ENCODE results near the gene TPCN2. TPM values are rescaled to one million over a fixed set of nuclear protein-coding genes. Genes with fewer than 3 reads are reported as not detected.

The TPCN2 gene
- total and polyA plus RNA-seq, 11 donors = 4.1 to 17.6 (median 7.5) TPM

GRCh38 chr11:69022260-69022659, 26.5 kb upstream of the TPCN2 start:
- no peak overlapping the region for H3K27ac ChIP-seq
- H3K36me3 ChIP-seq = no peaks in the 10 kb centered on the region
- no peak overlapping the region for H3K4me3 ChIP-seq
- H3K27me3 ChIP-seq = no peaks in the 10 kb centered on the region
- H3K9me3 ChIP-seq = no peaks in the 10 kb centered on the region
- DNase-seq (peak in 1 of 5 donors; percentile 37), ATAC-seq (peak in 1 of 4 donors; percentile 66)
- intact Hi-C loops (cut with DNase I) = no loop called here
- peaks cover 0 to 4% (median 0%) of the 10 kb centered on the region in 12 donors for H3K4me1 ChIP-seq
- 60 to 78% (median 76%) methylated on average over 10 of the region's 10 CpGs for WGBS, 4 donors
- TF ChIP-seq CTCF (IDR thresholded peaks at IDR 0.05) = no peak
- no peak for TF ChIP-seq POLR2A (IDR thresholded peaks at IDR 0.05)

- WGBS, 4 donors = 88 to 97% (median 94%) methylated on average over 6 of the region's 6 CpGs
- Histone ChIP-seq H3K4me1 (peaks cover 0 to 4% (median 0%) of the 10 kb centered on the region in 12 donors), H3K27me3 (no peaks in the 10 kb centered on the region), H3K9me3 (no peaks in the 10 kb centered on the region), H3K36me3 (no peaks in the 10 kb centered on the region), H3K4me3 (no peak overlapping the region), H3K27ac (no peak overlapping the region)
- no peak for ATAC-seq
- DNase-seq = no peak
- intact Hi-C loops (cut with DNase I) = no loop called here
- no peak for TF ChIP-seq CTCF (IDR thresholded peaks at IDR 0.05)
- TF ChIP-seq POLR2A (IDR thresholded peaks at IDR 0.05) = no peak
Observed at GRCh38 chr11:69024509-69024908, 24.2 kb upstream of the TPCN2 start.

GRCh38 chr11:69027704-69028372, 20.9 kb upstream of the TPCN2 start:
- DNase-seq = no peak
- no peaks in the 10 kb centered on the region for H3K4me1 ChIP-seq
- H3K27me3 ChIP-seq = no peaks in the 10 kb centered on the region
- intact Hi-C loops (cut with DNase I) = no loop called here
- H3K9me3 ChIP-seq = no peaks in the 10 kb centered on the region
- no peak for ATAC-seq
- no peaks in the 10 kb centered on the region for H3K36me3 ChIP-seq
- no peak overlapping the region for H3K27ac ChIP-seq
- H3K4me3 ChIP-seq = no peak overlapping the region
- 68 to 74% (median 68%) methylated on average over 9 of the region's 9 CpGs for WGBS, 4 donors
- TF ChIP-seq POLR2A (IDR thresholded peaks at IDR 0.05) (no peak), CTCF (IDR thresholded peaks at IDR 0.05) (no peak)

- Histone ChIP-seq H3K4me1 (peaks cover 0 to 2% (median 0%) of the 10 kb centered on the region in 12 donors), H3K27me3 (no peaks in the 10 kb centered on the region), H3K9me3 (no peaks in the 10 kb centered on the region), H3K27ac (no peak overlapping the region), H3K4me3 (no peak overlapping the region), H3K36me3 (no peaks in the 10 kb centered on the region)
- intact Hi-C loops (cut with DNase I) = no loop called here
- 73 to 81% (median 78%) methylated on average over 6 of the region's 6 CpGs for WGBS, 4 donors
- no peak for DNase-seq
- ATAC-seq = no peak
- TF ChIP-seq CTCF (IDR thresholded peaks at IDR 0.05) = no peak
- TF ChIP-seq POLR2A (IDR thresholded peaks at IDR 0.05) = no peak
Observed at GRCh38 chr11:69030301-69030700, 18.4 kb upstream of the TPCN2 start.

Measured in heart left ventricle (tissue), 16 donors.